ENCODE data around the gene CROCC2.

GRCh38 chr2:240909216-240909974, 3.3 kb downstream of the CROCC2 start:
- TF ChIP-seq CTCF (IDR thresholded peaks at IDR 0.05) (no peak), POLR2A (IDR thresholded peaks at IDR 0.05) (no peak)

Measured in lower leg skin (tissue), 3 donors.